ENCODE data around the gene TXK. TPM values are rescaled to one million over a fixed set of nuclear protein-coding genes. Genes with fewer than 3 reads are reported as not detected.

The TXK gene
- total RNA-seq, 1 donor from 2014 or later: 0.82 TPM

GRCh38 chr4:48047896-48048295, 86.2 kb downstream of the TXK start:
- DNase-seq: no peak

- no peak for DNase-seq
Observed at GRCh38 chr4:48047421-48047844, 86.6 kb downstream of the TXK start.

GRCh38 chr4:48046059-48046458, 88.0 kb downstream of the TXK start:
- no peak for DNase-seq

GRCh38 chr4:48044298-48044697, 89.8 kb downstream of the TXK start:
- no peak for DNase-seq

GRCh38 chr4:48043504-48043903, 90.5 kb downstream of the TXK start:
- DNase-seq: no peak

GRCh38 chr4:48042979-48043461, 91.0 kb downstream of the TXK start:
- DNase-seq: no peak

- no peak for DNase-seq
Observed at GRCh38 chr4:48041535-48042137, 92.4 kb downstream of the TXK start.

- no peak for DNase-seq
Observed at GRCh38 chr4:48039561-48039960, 94.5 kb downstream of the TXK start.

GRCh38 chr4:48038666-48039065, 95.4 kb downstream of the TXK start:
- no peak for DNase-seq

- no peak for DNase-seq
Observed at GRCh38 chr4:48037117-48037462, 97.0 kb downstream of the TXK start.

GRCh38 chr4:48035952-48036351, 98.1 kb downstream of the TXK start:
- no peak for DNase-seq

GRCh38 chr4:48033825-48034413, 100.1 kb downstream of the TXK start:
- peak; percentile 35 for DNase-seq

- DNase-seq: no peak
Observed at GRCh38 chr4:48033412-48033811, 100.6 kb downstream of the TXK start.

- DNase-seq: no peak
Observed at GRCh38 chr4:48032721-48033120, 101.3 kb downstream of the TXK start.

- DNase-seq: peak; percentile 72
Observed at GRCh38 chr4:48031802-48032525, 102.1 kb downstream of the TXK start.

- no peak for DNase-seq
Observed at GRCh38 chr4:48030470-48030869, 103.6 kb downstream of the TXK start.

GRCh38 chr4:48028696-48029095, 105.4 kb downstream of the TXK start:
- DNase-seq: no peak

GRCh38 chr4:48027653-48028052, 106.4 kb downstream of the TXK start:
- DNase-seq: no peak

- peak; percentile 69 for DNase-seq
Observed at GRCh38 chr4:48025005-48025404, 109.0 kb downstream of the TXK start.

- DNase-seq: no peak
Observed at GRCh38 chr4:48024522-48024921, 109.5 kb downstream of the TXK start.

- no peak for DNase-seq
Observed at GRCh38 chr4:48022192-48022799, 111.8 kb downstream of the TXK start.

- DNase-seq: no peak
Observed at GRCh38 chr4:48021100-48021499, 113.0 kb downstream of the TXK start.

- no peak for DNase-seq
Observed at GRCh38 chr4:48018112-48018511, 115.9 kb downstream of the TXK start.

Measured in tongue (tissue), 2 donors.